NCI-H446 (cell line): Measurements from ENCODE around the gene LRRC47.

Experiments used
- DNase-seq, 2 experiments: peaks; one replicate each; lab custom pipeline; 2025; lab: John Stamatoyannopoulos, UW

LRRC47 gene

GRCh38 chr1:3732434-3733093, 63.7 kb downstream of the LRRC47 start:
- DNase-seq = no peak

DNA sequence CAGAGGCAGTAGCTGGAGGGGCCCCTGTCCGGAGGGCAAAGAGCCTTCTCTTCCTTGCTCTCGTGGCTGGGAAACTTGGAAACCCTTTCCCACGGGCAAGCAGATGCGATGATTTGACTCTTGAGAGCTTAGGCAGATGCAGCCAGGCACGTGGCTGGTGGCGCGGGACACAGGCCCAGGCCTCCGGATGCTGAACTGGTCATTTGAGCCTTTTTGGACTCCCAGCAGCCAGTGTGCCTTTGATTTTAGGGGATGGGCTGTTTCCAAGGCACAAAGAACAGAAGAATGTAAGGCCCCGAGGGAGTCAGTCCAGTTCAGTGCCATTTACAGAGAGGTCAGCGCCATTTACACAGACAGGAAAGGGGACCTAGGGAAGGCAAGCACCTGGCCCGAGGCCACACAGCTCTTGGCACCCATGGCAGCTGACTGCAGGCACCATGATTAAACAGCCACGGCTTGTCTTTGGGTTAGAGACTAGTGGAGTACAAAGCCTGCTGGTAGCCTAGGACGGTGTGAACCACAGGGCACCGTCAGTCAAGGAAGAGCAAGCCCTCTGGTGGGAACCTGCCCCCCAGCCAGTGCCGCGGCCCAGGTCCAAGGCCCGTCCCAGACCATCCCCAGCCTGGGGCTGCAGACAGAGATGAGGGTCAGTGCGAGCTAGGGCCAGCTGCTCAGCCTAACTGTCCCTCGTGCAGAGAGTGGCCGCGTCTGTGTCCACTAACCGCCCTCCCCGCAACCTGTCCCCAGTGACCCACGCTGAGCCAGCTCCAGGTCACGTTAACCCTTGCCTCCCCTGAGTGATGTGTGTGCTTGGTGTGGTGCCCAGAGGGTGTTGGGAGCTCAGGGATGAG, 64.5 kb downstream of the LRRC47 start:
- DNase-seq = no peak

- DNase-seq = no peak
These were observed 65.6 kb downstream of the LRRC47 start for GRCh38 chr1:3730543-3731247.

GRCh38 chr1:3729594-3730542, 66.4 kb downstream of the LRRC47 start:
- DNase-seq = no peak
